Measurements from ENCODE around the gene IRF2. TPM values are rescaled to one million over a fixed set of nuclear protein-coding genes. Genes with fewer than 3 reads are reported as not detected.

IRF2 gene
- total and polyA plus RNA-seq, 2 of the 8 experiments (the other 6 are each of a cell fraction or from before 2014, with no cell fraction given): 13.8 to 17.0 TPM

- peak; percentile 93 for TF ChIP-seq EGR1 (IDR thresholded peaks at IDR 0.05; ENCODE audit: borderline replicate concordance, low read depth, low read length)
- no peak for TF ChIP-seq GTF2F1 (IDR thresholded peaks at IDR 0.05; ENCODE audit: borderline replicate concordance, low read depth, low read length)
- peak; percentile 94 for TF ChIP-seq CEBPB (IDR thresholded peaks at IDR 0.05; ENCODE audit: low read depth, low read length)
- TF ChIP-seq BCL11A (IDR thresholded peaks at IDR 0.05; ENCODE audit: low read depth in 2 of 2, low read length in 2 of 2): no peak
- TF ChIP-seq RFX5 (IDR thresholded peaks at IDR 0.05; ENCODE audit: borderline replicate concordance, low read depth, low read length): no peak
These were observed at the start of gene IRF2 (continued) for GRCh38 chr4:184474263-184475095.
